WI38 (cell line): ENCODE measurements around the gene NSMCE3.
"Not testable (repeated sequence)": the region's sequence is repeated elsewhere in the genome, so short reads cannot be mapped to it uniquely, and the experiment has no call there.

Source experiments
- H3K4me3 ChIP-seq: 2 replicates; pipeline ENCODE4 v1.5.1; 2011; ENCODE audit warnings: low read depth, mild to moderate bottlenecking, control low read depth, low read length
- TF ChIP-seq, protein P1 (sequence below): IDR thresholded peaks from 2 replicates; pipeline ENCODE4 v1.5.1; 2012; ENCODE audit warnings: low read depth, mild to moderate bottlenecking, control low read depth, low read length

Gene NSMCE3

DNA sequence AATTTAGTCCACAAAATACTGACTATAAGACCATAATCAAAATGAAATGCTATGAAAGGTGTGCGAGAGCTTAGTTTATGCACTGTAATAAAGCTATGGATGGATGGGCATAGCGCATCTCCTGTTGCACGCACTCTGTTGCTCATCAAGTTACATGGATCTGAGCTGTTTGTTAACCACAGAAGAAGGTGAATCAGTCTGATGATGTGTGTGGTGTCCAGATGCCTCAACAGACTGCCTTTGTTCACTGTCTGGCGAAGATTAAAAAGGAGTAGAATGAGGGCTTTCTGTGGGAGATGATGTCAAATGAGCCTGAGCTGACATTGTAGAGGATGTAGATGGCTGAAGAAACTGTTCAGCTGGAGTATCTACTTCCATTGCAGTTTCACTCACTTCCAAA lies 36.1 kb downstream of the NSMCE3 start:
- TF ChIP-seq, protein P1, sequence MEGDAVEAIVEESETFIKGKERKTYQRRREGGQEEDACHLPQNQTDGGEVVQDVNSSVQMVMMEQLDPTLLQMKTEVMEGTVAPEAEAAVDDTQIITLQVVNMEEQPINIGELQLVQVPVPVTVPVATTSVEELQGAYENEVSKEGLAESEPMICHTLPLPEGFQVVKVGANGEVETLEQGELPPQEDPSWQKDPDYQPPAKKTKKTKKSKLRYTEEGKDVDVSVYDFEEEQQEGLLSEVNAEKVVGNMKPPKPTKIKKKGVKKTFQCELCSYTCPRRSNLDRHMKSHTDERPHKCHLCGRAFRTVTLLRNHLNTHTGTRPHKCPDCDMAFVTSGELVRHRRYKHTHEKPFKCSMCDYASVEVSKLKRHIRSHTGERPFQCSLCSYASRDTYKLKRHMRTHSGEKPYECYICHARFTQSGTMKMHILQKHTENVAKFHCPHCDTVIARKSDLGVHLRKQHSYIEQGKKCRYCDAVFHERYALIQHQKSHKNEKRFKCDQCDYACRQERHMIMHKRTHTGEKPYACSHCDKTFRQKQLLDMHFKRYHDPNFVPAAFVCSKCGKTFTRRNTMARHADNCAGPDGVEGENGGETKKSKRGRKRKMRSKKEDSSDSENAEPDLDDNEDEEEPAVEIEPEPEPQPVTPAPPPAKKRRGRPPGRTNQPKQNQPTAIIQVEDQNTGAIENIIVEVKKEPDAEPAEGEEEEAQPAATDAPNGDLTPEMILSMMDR, result no peak

DNA sequence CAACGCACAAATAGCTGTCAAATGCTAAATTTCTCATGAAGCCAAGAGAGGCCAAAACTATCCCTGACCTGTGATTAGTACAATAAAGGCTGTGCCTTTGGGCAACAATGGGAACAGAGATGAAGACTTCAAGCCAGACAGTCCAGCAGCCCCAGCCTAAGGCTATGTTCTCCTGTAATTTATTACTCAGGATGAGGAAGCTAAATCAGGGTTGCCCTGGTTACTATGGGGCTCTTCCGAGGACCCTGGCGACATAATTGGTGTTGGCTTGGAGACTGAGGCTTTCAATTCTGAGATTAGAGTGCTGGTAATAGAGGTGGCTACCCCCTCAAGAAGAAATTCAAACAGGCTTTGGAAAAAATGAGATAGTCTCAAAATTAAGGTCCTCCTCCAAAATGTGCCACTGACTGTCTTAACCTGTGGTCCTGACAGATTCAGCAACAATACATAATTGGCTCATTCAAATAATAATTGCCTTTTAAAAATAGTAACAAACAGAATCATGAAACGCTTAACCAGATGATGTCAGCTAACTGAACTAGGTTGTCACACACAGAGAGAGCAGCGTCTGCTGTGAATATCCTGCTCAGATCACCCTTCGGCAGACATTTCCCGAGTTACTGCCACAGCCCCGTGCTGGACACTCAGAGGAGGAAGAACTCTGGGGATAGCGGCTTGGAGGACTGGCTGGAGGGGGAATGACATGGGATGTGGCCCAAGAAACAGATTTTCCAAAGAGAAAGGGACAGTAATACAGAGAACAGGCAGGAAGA lies 43.0 kb downstream of the NSMCE3 start:
- H3K4me3 ChIP-seq, result no peak overlapping the region
- TF ChIP-seq, protein P1, result no peak

More for the DNA sequence above, 36.1 kb downstream of the NSMCE3 start:
- no peak overlapping the region for H3K4me3 ChIP-seq

DNA sequence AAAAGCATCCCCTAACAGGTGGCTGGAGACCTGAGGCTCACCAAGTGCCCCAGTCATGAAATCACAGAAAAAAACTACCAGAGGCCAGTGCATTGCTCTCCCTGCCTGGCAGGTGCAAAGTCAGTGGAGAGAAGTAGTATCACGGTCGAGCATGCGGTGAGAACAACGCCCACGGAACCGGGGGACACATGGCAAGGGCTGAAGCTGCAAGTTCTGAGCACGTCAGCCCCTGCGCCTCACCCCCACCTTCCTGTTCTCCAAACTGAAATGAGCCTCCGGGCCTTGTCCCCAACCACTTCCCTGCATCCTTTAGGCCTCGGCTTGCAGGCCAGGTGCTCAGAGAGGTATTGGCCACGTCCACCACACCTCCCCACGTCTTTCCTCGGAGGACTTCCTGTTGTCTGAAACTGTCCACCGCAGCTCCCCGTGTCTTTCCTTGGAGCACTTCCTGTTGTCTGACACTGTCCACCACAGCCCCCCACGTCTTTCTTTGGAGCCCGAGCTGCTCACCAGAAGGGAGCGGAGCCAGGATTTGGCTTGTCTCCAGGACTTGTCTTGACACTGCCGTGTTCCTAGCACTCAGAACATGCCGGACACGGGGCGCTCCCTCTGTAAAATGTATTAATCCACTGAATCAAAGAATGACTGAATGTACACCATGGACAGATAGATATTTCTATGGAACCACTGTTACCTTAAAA lies 43.9 kb downstream of the NSMCE3 start:
- TF ChIP-seq, protein P1, result no peak

DNA sequence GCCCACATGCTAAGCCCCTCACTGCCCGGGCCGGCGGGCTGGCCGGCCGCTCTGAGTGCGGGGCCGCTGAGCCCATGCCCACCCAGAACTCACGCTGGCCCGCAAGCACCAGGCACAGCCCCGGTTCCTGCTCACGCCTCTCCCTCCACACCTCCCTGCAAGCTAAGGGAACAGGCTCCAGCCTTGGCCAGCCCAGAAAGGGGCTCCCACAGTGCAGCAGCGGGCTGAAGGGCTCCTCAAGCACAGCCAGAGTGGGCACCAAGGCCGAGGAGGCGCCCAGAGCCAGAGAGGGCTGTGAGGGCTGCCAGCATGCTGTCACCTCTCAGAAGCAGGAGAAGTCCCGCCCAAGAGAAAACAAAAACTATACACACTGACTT lies 44.6 kb downstream of the NSMCE3 start:
- H3K4me3 ChIP-seq, result not testable (repeated sequence)

More for the DNA sequence above, 43.9 kb downstream of the NSMCE3 start:
- H3K4me3 ChIP-seq, result no peak overlapping the region

DNA sequence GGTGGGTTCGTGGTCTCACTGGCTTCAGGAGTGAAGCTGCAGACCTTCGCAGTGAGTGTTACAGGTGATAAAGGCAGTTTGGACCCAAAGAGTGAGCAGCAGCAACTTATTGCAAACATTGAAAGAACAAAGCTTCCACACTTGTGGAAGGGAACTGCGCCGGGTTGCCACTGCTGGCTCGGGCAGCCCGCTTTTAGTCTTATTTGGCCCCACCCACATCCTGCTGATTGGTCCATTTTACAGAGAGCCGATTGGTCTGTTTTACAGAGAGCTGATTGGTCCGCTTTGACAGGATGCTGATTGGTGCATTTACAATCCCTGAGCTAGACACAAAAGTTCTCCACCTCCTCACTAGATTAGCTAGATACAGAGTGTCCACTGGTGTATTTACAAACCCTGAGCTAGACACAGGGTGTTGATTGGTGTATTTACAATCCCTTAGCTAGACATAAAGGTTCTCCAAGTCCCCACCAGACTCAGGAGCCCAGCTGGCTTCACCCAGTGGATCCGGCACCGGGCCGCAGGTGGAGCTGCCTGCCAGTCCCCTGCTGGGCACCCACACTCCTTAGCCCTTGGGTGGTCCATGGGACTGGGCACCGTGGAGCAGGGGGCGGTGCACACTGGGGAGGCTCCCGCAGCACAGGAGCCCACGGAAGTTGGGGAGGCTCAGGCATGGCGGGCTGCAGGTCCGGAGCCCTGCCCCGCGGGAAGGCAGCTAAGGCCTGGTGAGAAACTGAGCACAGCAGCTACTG lies 45.2 kb downstream of the NSMCE3 start:
- not testable (repeated sequence) for H3K4me3 ChIP-seq

DNA sequence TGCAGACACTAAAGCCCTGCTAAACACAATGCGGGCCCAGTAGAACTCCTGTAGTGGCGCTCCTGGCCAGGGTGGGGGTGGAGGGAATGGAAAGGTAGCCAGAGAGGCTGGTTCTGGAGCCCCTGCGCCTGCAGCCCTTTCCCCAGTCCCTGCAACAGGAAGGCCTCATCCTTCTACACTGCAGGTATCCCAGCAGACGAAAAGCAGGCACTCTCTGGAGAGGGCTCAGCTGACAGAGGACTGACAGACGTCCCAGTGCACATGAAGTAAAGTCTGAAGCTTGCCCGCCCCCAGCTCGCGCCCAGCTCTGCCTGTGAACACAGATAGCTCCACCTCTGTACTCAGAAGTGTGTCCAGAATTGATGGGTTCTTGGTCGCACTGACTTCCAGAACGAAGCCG lies 46.0 kb downstream of the NSMCE3 start:
- no peak overlapping the region for H3K4me3 ChIP-seq
- TF ChIP-seq, protein P1, result no peak

DNA sequence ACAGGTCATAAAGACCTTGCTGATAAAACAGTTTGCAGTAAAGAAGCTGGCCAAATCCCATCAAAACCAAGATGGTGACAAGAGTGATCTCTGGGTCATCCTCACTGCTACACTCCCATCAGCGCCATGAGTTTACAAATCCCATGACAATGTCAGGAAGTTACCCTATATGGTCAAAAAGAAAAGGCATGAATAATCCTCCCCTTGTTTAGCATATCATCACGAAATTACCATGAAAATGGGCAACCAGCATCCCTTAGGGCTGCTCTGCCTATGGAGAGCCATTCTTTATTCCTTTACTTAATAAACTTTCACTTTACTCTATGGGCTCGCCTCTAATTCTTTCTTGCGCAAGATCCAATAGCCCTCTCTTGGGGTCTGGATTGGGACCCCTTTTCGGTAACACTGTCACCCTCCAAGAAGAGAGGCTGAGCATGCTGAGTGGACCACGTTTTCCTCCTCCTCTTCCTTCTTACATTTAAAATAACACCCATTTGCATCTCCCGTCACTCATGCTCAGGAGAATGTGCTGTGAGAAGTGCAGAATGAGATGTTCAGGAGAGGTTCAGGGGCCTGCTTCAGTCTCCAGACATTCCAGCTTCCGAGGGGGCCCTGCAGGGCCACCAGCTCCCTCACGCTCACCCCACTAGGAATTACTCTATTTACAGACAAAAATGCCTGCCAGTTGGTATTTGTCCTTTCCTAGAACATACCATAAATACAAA lies 47.3 kb downstream of the NSMCE3 start:
- TF ChIP-seq, protein P1, result no peak
- H3K4me3 ChIP-seq, result no peak overlapping the region
